MCF 10A (cell line): Measurements from ENCODE around the gene CRYZ. TPM values are rescaled to one million over a fixed set of nuclear protein-coding genes. Genes with fewer than 3 reads are reported as not detected.
A peak's percentile ranks its signal among the peaks of the same experiment; 100 is the strongest.

ENCODE experiments used
- BruUV-seq: library from RNA; stranded (reverse); fragments of 400-500 nt; replicated peaks from 2 replicates; lab custom pipeline; 2021; lab: Mats Ljungman, UMichigan
- CTCF ChIA-PET: fragments of 300-600 bp; sonication (Branson Sonifier 250); formaldehyde crosslinking; extraction: SDS; loops from one replicate; lab custom pipeline; 2021; ENCODE audit warnings: antibody characterized with exemption, inconsistent platforms; lab: Yijun Ruan, JAX
- POLR2A ChIA-PET: fragments of 300-600, 350-650 bp; sonication (Branson Sonifier 250); formaldehyde crosslinking; extraction: SDS; loops from one replicate; lab custom pipeline; 2020; ENCODE audit warnings: antibody characterized with exemption, inconsistent platforms; lab: Yijun Ruan, JAX
- DNase-seq: peaks from one replicate; pipeline ENCODE4 v3.0.0-alpha.2; 2018; ENCODE audit not compliant: unreplicated experiment
- H3K27ac Mint-ChIP-seq: one replicate; pipeline ENCODE4 v1.8.0; 2022; ENCODE audit warnings: mild to moderate bottlenecking, low read depth, mixed read lengths; ENCODE audit not compliant: unreplicated experiment
- H3K27me3 Mint-ChIP-seq: one replicate; pipeline ENCODE4 v1.8.0; 2022; ENCODE audit warnings: mixed read lengths; ENCODE audit not compliant: insufficient read depth, unreplicated experiment
- H3K36me3 Mint-ChIP-seq: one replicate; pipeline ENCODE4 v1.8.0; 2022; ENCODE audit warnings: mild to moderate bottlenecking, moderate library complexity, mixed read lengths; ENCODE audit not compliant: insufficient read depth, unreplicated experiment
- H3K4me1 Mint-ChIP-seq: one replicate; pipeline ENCODE4 v1.8.0; 2022; ENCODE audit warnings: mixed read lengths; ENCODE audit not compliant: insufficient read depth, unreplicated experiment
- H3K4me3 Mint-ChIP-seq: one replicate; pipeline ENCODE4 v1.8.0; 2022; ENCODE audit warnings: mild to moderate bottlenecking, moderate library complexity, mixed read lengths; ENCODE audit not compliant: unreplicated experiment
- H3K9me3 Mint-ChIP-seq: one replicate; pipeline ENCODE4 v1.8.0; 2022; ENCODE audit warnings: mixed read lengths; ENCODE audit not compliant: unreplicated experiment
- intact Hi-C: fragments of 100-400 bp; cut with micrococcal nuclease; formaldehyde crosslinking; loops from 2 replicates; pipeline ENCODE4 v1.14.1; 2022
- total RNA-seq: library from RNA; stranded (reverse); gene quantifications from 2 replicates; pipeline ENCODE4 v1.2.3, GENCODE V29; 2022
- TF ChIP-seq, protein P1 (sequence below): fragments of 200-600 bp; IDR thresholded peaks from one replicate; pipeline ENCODE4 v1.8.0; 2022; ENCODE audit warnings: antibody characterized with exemption, mild to moderate bottlenecking; ENCODE audit not compliant: unreplicated experiment

The CRYZ gene
- total RNA-seq, 1 experiment from 2014 or later, result 5.8 TPM

DNA sequence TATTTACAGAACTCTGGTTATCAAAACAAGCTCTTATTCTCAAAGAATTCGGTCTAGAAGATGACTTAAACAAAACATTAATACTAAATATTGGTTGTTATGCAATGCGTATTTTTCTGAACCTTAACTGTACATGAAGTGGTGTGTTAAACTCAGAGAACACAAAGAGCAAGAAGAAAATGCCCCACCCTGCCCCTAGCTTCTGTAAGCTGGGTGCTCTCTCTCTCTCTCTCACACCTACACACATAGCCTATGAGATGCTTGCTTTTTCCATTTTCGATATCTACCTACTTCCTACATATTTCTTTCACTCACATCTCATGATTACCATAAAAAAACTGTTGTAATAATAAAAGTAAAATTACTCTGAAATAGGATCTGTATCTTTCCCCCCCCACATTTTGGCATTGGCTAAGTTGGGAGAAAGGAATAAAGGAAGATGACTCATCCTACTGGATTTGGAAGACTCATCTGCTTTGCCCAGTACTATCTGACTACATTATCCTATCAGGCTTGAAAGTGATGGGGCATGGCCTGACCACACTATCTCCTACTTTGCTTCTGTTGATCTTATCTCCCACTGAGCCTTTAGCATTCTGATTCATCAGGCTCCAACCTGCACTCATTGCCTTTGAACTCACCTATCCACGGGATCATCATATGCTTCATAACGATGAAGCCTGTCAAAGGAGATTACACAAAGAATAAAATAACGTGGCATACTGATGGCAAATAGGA is 2.9 kb downstream of the CRYZ start:
- Mint-ChIP-seq H3K27me3 (no peaks in the 10 kb centered on the region), H3K27ac (no peak overlapping the region), H3K36me3 (no peaks in the 10 kb centered on the region), H3K9me3 (no peaks in the 10 kb centered on the region), H3K4me1 (peaks cover 15% of the 10 kb centered on the region), H3K4me3 (no peak overlapping the region)
- TF ChIP-seq, protein P1, sequence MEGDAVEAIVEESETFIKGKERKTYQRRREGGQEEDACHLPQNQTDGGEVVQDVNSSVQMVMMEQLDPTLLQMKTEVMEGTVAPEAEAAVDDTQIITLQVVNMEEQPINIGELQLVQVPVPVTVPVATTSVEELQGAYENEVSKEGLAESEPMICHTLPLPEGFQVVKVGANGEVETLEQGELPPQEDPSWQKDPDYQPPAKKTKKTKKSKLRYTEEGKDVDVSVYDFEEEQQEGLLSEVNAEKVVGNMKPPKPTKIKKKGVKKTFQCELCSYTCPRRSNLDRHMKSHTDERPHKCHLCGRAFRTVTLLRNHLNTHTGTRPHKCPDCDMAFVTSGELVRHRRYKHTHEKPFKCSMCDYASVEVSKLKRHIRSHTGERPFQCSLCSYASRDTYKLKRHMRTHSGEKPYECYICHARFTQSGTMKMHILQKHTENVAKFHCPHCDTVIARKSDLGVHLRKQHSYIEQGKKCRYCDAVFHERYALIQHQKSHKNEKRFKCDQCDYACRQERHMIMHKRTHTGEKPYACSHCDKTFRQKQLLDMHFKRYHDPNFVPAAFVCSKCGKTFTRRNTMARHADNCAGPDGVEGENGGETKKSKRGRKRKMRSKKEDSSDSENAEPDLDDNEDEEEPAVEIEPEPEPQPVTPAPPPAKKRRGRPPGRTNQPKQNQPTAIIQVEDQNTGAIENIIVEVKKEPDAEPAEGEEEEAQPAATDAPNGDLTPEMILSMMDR, result no peak
- peak; percentile 57 for DNase-seq
- ChIA-PET POLR2A (no interaction called here), CTCF (interaction anchor here (0.6 to 1.1 kb wide), 2 partner anchors 26 to 49 kb away, joined by 3 to 4 read pairs; no protein-coding TSS in a partner anchor)
- intact Hi-C loops, result no loop called here
- no TSS peak for BruUV-seq

DNA sequence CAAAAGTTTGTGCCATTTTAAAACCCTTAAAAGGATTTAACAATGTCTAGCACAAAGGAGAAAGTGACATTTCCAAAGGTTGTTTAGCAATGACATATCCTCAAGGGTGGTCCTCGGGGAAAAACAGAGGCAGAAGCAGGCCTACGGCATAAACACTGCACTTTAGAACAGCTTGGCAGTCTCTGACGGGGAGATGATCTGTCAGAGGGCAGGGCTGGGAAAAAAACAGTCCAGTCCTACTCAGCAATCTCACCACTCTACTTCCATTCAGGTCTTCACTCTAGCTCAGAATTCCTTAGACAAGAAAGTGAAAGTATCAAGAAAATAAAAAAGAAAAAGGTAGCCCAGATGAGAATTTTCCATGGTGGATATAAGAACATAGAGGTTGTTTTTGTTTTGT is 4.1 kb downstream of the CRYZ start:
- Mint-ChIP-seq H3K4me3 (no peak overlapping the region), H3K27ac (no peak overlapping the region), H3K27me3 (no peaks in the 10 kb centered on the region), H3K9me3 (no peaks in the 10 kb centered on the region), H3K4me1 (peaks cover 7% of the 10 kb centered on the region), H3K36me3 (no peaks in the 10 kb centered on the region)
- TF ChIP-seq, protein P1, result no peak
- intact Hi-C loops, result no loop called here
- no TSS peak for BruUV-seq
- ChIA-PET CTCF (interaction anchor here (0.7 to 1.4 kb wide), 2 partner anchors 8 to 39 kb away, joined by 4 to 8 read pairs; no protein-coding TSS in a partner anchor), POLR2A (no interaction called here)
- DNase-seq, result no peak

DNA sequence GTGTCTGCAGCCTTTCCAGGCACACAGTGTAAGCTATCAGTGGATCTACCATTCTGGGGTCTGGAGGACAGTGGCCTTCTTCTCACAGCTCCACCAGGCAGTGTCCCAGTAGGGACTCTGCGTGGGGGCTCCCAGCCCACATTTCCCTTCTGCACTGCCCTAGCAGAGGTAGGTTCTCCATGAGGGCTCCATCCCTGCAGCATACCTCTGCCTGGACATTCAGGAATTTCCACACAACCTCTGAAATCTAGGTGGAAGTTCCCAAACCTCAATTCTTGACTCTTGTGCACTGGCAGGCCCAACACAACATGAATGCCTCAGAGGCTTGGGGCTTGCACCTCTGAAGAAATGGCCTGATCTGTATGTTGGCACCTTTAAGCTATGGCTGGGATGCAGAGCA is 6.8 kb downstream of the CRYZ start:
- no peaks in the 10 kb centered on the region for H3K36me3 Mint-ChIP-seq
- H3K27me3 Mint-ChIP-seq, result no peaks in the 10 kb centered on the region
- H3K9me3 Mint-ChIP-seq, result no peaks in the 10 kb centered on the region
- peaks cover 7% of the 10 kb centered on the region for H3K4me1 Mint-ChIP-seq
- TF ChIP-seq, protein P1, result no peak
- no peak overlapping the region for H3K4me3 Mint-ChIP-seq
- CTCF ChIA-PET, result no interaction called here
- DNase-seq, result no peak
- no peak overlapping the region for H3K27ac Mint-ChIP-seq
- intact Hi-C loops, result no loop called here
- no TSS peak for BruUV-seq
- POLR2A ChIA-PET, result no interaction called here

DNA sequence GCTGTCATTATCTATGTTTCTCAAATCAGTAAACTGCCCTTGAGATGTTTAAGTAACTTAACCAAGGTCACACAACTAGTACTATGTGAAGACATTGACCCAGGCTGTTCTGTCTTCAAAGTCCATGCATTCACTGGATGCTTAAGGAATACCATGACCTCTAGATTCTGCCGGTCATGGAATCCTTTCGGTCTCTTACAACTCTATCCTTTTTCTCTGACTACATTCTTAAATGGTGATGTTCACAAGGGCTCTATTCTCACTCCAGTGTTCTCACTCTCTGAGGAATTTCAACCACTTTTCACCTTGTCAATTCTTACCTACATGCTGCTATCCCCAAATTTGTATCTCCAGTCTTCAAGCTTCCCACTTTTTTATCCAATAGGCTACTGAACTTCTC is 15.2 kb downstream of the CRYZ start:
- Mint-ChIP-seq H3K27me3 (no peaks in the 10 kb centered on the region), H3K9me3 (no peaks in the 10 kb centered on the region), H3K27ac (no peak overlapping the region), H3K36me3 (no peaks in the 10 kb centered on the region), H3K4me1 (no peaks in the 10 kb centered on the region), H3K4me3 (no peak overlapping the region)
- BruUV-seq, result no TSS peak
- intact Hi-C loops, result no loop called here
- POLR2A ChIA-PET, result no interaction called here
- TF ChIP-seq, protein P1, result no peak
- CTCF ChIA-PET, result no interaction called here
- DNase-seq, result no peak
